GM12865 (cell line): ENCODE data around the gene TTC9C.

Experiments
- DNase-seq: peaks from one replicate; pipeline ENCODE4 v3.0.0; 2010; ENCODE audit warnings: low read depth
- H3K4me3 ChIP-seq: 2 replicates; pipeline ENCODE4 v1.5.1; 2011; ENCODE audit warnings: mild to moderate bottlenecking, low read depth, low read length, control low read depth
- CTCF ChIP-seq: IDR thresholded peaks from 2 replicates; pipeline ENCODE4 v1.5.1; 2011; ENCODE audit warnings: low read length, control low read depth, low read depth, inconsistent platforms; ENCODE audit not compliant: insufficient read depth; ENCODE audit errors: missing control alignments

The TTC9C gene

GRCh38 chr11:62770778-62771143 is 42.5 kb downstream of the TTC9C start:
- peak overlapping the region; percentile 69 for H3K4me3 ChIP-seq
- DNase-seq, result peak; percentile 47
- TF ChIP-seq CTCF, result no peak

GRCh38 chr11:62771144-62772021 is 43.1 kb downstream of the TTC9C start, which contains the start of gene TAF6L:
Gene TAF6L, plus strand, starts transcription at chr11:62771396. Its CDS starts 4,388 bp downstream, at chr11:62775784.
- TF ChIP-seq CTCF, result no peak
- H3K4me3 ChIP-seq, result peak within 1 kb of the TSS; percentile 69
- DNase-seq, result peak; percentile 96

GRCh38 chr11:62774407-62774806 is 46.1 kb downstream of the TTC9C start:
- H3K4me3 ChIP-seq, result no peak overlapping the region
- no peak for TF ChIP-seq CTCF
- no peak for DNase-seq

- DNase-seq, result no peak
- no peak for TF ChIP-seq CTCF
- no peak overlapping the region for H3K4me3 ChIP-seq
Observed at GRCh38 chr11:62775646-62776045, 47.4 kb downstream of the TTC9C start.

GRCh38 chr11:62777389-62777788 is 49.1 kb downstream of the TTC9C start:
- H3K4me3 ChIP-seq, result no peak overlapping the region
- no peak for TF ChIP-seq CTCF
- DNase-seq, result no peak

- TF ChIP-seq CTCF, result no peak
- H3K4me3 ChIP-seq, result no peak overlapping the region
- DNase-seq, result no peak
Observed at GRCh38 chr11:62778441-62778840, 50.2 kb downstream of the TTC9C start.
